GM20000 (cell line): ENCODE data around the gene SDK2.

Experiments used
- DNase-seq: peaks from one replicate; pipeline ENCODE4 v3.0.0; 2012; ENCODE audit warnings: low spot score
- TF ChIP-seq, protein P1 (sequence below): IDR thresholded peaks from 2 replicates; pipeline ENCODE4 v1.5.1; 2012; ENCODE audit warnings: mild to moderate bottlenecking, control low read depth; ENCODE audit errors: extremely low read depth, missing control alignments

Gene SDK2

GRCh38 chr17:73548620-73549311 lies 95.5 kb downstream of the SDK2 start:
- DNase-seq, result no peak
- TF ChIP-seq, protein P1, sequence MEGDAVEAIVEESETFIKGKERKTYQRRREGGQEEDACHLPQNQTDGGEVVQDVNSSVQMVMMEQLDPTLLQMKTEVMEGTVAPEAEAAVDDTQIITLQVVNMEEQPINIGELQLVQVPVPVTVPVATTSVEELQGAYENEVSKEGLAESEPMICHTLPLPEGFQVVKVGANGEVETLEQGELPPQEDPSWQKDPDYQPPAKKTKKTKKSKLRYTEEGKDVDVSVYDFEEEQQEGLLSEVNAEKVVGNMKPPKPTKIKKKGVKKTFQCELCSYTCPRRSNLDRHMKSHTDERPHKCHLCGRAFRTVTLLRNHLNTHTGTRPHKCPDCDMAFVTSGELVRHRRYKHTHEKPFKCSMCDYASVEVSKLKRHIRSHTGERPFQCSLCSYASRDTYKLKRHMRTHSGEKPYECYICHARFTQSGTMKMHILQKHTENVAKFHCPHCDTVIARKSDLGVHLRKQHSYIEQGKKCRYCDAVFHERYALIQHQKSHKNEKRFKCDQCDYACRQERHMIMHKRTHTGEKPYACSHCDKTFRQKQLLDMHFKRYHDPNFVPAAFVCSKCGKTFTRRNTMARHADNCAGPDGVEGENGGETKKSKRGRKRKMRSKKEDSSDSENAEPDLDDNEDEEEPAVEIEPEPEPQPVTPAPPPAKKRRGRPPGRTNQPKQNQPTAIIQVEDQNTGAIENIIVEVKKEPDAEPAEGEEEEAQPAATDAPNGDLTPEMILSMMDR, result no peak

- TF ChIP-seq, protein P1, result no peak
- DNase-seq, result no peak
Measured at GRCh38 chr17:73547790-73548189, 96.5 kb downstream of the SDK2 start.

GRCh38 chr17:73546770-73547536 lies 97.3 kb downstream of the SDK2 start:
- TF ChIP-seq, protein P1, result no peak
- DNase-seq, result peak; percentile 45

DNA sequence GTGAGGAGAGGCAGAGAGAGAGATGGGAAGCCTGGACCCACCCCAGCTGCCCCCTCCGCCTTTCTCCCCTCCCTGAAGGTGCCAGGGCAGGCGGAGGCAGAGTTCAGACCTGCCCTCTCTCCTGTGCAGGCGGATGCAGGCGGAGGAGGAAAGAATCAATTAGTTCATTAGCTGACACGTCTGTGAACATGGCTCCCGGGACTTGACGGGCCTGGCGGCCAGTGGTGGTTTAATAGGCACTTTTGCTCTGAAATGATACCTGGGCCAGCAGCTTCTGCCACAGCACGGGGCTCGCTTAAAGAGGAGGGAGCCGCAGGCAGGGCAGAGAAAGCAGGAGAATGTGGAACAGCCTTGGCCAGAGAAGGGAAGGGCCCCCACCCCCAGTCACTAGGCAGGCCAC lies 98.1 kb downstream of the SDK2 start:
- no peak for DNase-seq
- TF ChIP-seq, protein P1, result no peak

- DNase-seq, result no peak
- TF ChIP-seq, protein P1, result no peak
Measured at GRCh38 chr17:73545109-73546032, 98.9 kb downstream of the SDK2 start.

GRCh38 chr17:73544333-73544732 lies 99.9 kb downstream of the SDK2 start:
- TF ChIP-seq, protein P1, result no peak
- no peak for DNase-seq
